Measurements from ENCODE around the gene TROAP.

GRCh38 chr12:49279706-49280159 lies 43.3 kb upstream of the TROAP start:
- TF ChIP-seq POLR2A (IDR thresholded peaks at IDR 0.05), result no peak
- no peak for TF ChIP-seq CTCF (IDR thresholded peaks at IDR 0.05)

Data from body of pancreas (tissue), 4 donors.